ENCODE data around the gene CDCP2.
A peak's percentile ranks its signal among the peaks of the same experiment; 100 is the strongest.

The CDCP2 gene

GRCh38 chr1:54120698-54121481 lies 31.9 kb downstream of the CDCP2 start:
- H3K4me3 ChIP-seq (replicated peaks in 1 of 2; ENCODE audit: low read depth in 2 of 2, low read length in 2 of 2): peak overlapping the region in 1 of 2 donors; percentile 26
- no peak for TF ChIP-seq CTCF (IDR thresholded peaks at IDR 0.05; ENCODE audit: low read depth, low read length)

DNA sequence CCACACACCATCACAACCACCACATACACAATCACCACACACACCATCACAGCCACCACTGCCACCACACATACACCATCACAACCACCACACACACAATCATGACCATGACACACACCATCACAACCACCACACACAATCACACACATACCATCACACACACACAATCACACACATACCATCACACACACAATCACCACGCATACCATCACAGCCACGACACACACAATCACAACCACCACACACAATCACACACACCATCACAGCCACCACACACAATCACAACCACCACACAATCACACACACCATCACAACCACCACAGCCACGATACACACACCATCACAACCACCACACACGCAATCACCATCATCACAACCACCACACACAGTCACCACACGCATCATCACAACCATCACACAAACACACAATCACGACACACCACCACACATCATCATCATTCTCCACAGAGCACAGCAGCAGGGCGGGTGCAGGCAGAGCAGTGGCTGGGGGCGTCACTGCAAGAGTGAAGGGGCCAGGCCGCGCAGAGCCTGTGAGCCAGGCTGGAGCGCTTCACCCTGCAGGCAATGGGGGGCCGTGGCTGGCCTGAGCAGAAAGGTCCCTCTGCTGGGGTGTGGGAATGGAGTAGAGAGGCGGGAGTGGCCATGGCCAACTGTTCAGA lies 32.6 kb downstream of the CDCP2 start:
- TF ChIP-seq CTCF (IDR thresholded peaks at IDR 0.05; ENCODE audit: low read depth, low read length): no peak
- no peak for DNase-seq (ENCODE audit: low read depth in 2 of 2)
- no peak overlapping the region for H3K4me3 ChIP-seq (replicated peaks in 1 of 2; ENCODE audit: low read depth in 2 of 2, low read length in 2 of 2)

More at GRCh38 chr1:54120698-54121481, 31.9 kb downstream of the CDCP2 start:
- DNase-seq (ENCODE audit: low read depth in 2 of 2): no peak

GRCh38 chr1:54118704-54119103 lies 34.1 kb downstream of the CDCP2 start:
- DNase-seq (ENCODE audit: low read depth in 2 of 2): peak; percentile 25 to 85
- no peak overlapping the region for H3K4me3 ChIP-seq (replicated peaks in 1 of 2; ENCODE audit: low read depth in 2 of 2, low read length in 2 of 2)
- no peak for TF ChIP-seq CTCF (IDR thresholded peaks at IDR 0.05; ENCODE audit: low read depth, low read length)

DNA sequence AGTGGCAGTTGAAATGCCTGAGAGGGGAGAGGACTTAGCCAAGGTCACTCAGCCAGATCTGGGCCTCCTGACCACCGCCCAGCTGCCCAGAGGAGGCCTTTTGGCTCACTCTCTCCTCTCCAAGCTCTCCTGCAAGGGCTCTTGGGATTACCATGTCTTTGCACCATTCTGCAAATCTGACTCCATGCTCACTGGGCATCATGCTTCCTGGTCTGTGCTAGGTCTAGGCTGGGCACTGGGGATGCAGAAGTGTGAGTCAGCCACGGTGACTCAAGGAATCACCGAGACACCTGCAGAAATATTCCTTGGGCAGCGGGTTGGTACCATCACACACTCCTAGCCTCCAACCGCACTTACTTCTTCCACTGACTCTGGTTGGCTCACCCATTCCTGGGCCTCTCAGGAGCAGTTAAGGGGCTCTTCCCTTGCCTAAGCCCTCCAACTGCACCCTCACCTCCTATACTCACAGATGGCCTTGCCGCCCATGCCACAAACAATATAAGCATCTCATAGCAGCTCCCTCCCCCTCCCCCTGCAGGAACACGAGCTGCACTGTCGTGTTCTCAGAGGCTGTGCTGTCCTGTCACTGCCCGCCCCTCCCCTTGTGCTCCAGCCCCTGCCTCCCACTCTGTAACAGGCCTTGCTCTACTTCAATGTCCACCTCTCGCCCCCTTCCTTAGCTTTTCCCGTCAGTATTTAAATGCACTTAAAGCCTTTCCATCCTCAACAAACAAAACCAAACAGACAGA lies 34.8 kb downstream of the CDCP2 start:
- H3K4me3 ChIP-seq (replicated peaks in 1 of 2; ENCODE audit: low read depth in 2 of 2, low read length in 2 of 2): no peak overlapping the region
- TF ChIP-seq CTCF (IDR thresholded peaks at IDR 0.05; ENCODE audit: low read depth, low read length): no peak
- no peak for DNase-seq (ENCODE audit: low read depth in 2 of 2)

DNA sequence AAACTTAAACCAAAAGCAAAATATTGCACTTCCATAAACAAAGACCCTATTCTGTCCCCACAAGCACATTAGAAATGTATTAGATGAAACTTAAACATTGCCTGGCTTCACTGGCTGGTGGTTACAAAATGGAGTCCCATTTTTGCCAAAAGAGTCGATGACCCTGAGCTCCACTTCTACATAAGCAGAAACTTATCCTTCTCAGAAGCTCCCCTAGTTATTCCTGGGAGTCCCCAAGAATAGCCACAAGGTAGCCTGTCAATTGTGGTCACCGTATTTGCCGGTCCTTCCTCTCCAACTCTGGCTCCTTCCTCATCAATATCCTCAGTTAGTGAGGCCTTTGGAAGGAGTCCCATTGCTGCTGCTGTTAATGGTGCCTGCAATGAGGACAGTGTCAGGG lies 37.3 kb downstream of the CDCP2 start:
- no peak for DNase-seq (ENCODE audit: low read depth in 2 of 2)
- TF ChIP-seq CTCF (IDR thresholded peaks at IDR 0.05; ENCODE audit: low read depth, low read length): no peak
- H3K4me3 ChIP-seq (replicated peaks in 1 of 2; ENCODE audit: low read depth in 2 of 2, low read length in 2 of 2): no peak overlapping the region

GRCh38 chr1:54114955-54115354 lies 37.8 kb downstream of the CDCP2 start:
- no peak for DNase-seq (ENCODE audit: low read depth in 2 of 2)
- H3K4me3 ChIP-seq (replicated peaks in 1 of 2; ENCODE audit: low read depth in 2 of 2, low read length in 2 of 2): no peak overlapping the region
- no peak for TF ChIP-seq CTCF (IDR thresholded peaks at IDR 0.05; ENCODE audit: low read depth, low read length)
